Measurements from ENCODE around the gene SLF1.

Gene SLF1

DNA sequence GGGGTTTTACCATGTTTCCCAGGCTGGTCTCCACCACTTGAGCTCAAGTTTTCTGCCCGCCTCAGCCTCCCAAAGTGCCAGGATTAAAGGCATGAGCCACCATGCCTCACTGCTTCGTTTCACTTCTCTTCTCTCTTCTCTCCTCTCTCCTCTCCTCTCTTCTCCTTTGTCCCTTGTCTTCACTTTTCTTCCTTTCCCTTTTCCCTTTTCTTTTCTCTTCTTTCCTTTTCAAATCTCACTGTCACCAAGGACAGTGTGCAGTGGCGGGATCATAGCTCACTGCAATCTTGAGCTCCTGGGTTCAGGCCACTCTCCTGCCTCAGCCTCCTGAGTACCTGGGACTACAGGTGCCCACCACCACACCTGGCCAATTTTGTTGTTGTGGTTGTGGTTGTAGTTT is 49.5 kb downstream of the SLF1 start:
- DNase-seq, result no peak

DNA sequence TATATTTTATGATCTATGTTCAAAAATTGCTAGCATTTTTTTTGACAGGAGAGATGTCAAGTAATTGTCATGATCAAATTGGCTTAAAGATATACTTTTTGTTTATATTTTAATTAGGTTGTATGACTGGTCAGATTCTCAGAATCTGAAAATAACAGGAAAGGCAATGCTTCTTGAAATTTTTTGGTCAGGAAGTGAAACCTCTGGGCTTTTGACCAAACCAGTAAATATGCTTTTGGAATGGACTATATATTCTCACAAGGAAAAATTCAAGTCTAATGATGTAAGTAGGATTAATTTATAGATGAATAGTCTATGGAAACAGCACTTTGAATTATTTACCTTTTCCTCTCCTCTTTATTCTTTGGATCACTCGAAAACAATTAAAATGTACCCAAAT is 52.3 kb downstream of the SLF1 start:
- no peak for DNase-seq

GRCh38 chr5:94672746-94673145 is 54.3 kb downstream of the SLF1 start:
- no peak for DNase-seq

DNA sequence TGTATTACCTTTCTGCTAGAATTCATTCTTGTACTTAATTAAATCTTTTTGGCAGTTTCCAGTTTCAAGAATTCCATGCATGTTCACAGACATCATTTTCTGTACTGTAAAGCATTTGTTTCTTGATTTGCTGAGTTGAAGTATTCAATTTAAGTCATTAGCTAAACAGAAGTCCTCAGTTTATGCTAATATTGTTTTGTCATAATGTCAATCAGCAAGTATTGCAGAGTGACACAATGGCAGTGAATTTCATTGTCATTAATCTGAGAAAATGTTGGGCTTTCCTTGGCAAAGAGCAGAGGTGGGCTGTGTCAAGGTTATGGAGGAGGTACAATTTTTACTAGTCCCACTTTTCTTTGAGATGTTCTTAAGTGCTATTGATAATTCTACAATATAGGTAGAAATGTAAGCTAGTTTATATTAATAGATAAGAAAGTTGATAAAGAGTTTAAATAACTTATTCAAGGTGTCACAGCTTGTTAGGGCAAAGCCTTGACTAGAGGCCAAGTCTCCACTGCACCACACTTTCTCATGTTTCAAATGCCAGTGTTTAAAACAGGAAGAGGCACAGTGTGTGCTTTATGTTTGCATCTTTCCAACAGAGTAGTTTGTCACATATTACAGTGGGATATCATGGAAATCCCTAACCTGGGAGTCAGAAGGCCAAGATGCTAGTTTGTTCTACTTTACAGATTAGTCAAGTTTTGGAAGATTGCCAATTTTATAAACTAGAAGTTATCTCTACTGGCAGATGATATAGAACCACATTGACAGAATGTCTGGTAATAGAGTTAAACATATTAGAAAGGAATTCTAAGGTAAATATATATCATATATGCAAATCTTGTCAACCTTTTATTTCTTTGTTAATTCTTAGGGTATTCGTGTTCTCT is 56.3 kb downstream of the SLF1 start:
- no peak for DNase-seq

DNA sequence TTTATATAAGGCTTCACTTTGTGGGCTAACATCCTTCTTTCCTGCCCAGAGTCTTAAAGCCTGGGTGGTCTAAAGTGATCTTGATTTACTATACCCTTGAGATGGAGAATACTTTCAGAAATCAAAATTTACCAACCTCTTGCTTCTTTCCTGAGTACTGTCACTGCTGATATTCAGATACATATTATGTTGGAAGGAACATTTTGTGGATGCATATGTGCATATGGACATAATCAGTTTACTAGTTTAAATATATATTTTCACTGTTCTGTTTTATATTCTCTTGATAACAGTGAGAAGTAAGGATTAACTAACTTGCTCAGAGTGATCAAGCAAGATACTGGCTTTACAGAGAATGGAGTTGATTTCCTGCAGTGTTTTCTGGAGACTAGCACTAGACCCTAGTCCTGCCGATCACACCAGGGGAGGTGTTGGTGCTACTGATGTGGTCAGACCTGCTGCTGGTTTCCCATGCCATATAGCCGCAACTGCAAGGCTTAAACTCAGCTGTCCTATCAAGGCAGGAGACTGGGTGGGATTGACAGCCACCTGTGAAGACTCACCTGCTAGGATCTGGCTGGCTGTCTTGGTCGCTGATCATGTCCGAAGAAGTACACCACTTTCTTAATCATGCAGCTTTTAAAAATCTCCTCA is 57.6 kb downstream of the SLF1 start:
- DNase-seq, result no peak

DNA sequence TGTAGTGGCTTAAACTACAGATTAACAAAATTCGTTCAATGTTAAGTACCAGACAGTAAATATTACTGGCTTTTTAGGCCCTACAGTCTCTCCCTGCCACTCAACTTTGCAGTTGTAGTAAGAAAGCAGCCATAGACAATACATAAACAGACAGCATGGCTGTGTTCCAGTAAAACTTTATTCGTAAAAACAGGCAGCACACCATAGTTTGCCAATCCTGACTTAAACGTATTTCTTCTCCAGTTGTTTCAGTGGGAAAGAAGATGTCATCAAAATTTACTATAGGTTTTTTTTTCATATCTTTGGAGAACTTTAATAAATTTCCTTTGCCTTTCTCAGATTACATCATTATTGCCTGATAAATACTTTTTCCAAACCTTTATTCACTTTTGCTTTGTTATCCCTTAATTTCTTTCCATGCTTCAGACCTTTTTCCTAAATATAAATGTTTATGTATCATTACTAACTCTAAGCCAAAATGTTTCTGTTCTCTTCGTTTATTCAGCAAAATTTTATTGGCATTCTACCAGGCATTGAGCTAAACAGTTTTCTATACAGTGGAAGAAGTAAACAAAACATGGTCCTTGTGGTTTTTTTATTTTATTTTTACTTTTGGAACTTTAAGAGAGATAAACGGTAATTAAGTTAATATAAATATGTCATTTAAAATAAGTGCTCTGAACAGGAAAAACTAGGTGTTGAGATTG is 64.5 kb downstream of the SLF1 start:
- DNase-seq, result no peak

- no peak for DNase-seq
These were observed 71.4 kb downstream of the SLF1 start for GRCh38 chr5:94689908-94690307.

GRCh38 chr5:94690778-94691177 is 72.3 kb downstream of the SLF1 start:
- DNase-seq, result no peak

GRCh38 chr5:94691291-94691690 is 72.8 kb downstream of the SLF1 start:
- no peak for DNase-seq

- DNase-seq, result no peak
These were observed 73.5 kb downstream of the SLF1 start for GRCh38 chr5:94691949-94692348.

DNA sequence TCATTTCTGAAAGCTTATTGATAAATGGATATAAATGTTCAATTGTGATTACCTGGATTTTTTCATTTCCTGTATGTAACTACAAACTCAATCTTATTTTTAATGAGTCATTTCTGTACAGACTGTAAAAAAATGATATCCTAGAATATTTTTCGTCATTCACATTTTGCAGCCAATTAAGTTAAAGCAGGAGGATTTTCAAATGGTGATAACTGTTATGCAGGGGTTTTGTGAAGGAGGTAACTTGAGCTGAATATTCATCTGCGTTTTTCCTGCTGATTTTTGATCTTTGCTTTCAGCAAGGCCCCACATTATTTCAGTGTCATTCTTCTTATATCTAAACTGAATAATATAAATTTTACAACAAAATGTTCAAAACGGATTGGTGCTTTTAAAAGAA is 74.1 kb downstream of the SLF1 start:
- no peak for DNase-seq

DNA sequence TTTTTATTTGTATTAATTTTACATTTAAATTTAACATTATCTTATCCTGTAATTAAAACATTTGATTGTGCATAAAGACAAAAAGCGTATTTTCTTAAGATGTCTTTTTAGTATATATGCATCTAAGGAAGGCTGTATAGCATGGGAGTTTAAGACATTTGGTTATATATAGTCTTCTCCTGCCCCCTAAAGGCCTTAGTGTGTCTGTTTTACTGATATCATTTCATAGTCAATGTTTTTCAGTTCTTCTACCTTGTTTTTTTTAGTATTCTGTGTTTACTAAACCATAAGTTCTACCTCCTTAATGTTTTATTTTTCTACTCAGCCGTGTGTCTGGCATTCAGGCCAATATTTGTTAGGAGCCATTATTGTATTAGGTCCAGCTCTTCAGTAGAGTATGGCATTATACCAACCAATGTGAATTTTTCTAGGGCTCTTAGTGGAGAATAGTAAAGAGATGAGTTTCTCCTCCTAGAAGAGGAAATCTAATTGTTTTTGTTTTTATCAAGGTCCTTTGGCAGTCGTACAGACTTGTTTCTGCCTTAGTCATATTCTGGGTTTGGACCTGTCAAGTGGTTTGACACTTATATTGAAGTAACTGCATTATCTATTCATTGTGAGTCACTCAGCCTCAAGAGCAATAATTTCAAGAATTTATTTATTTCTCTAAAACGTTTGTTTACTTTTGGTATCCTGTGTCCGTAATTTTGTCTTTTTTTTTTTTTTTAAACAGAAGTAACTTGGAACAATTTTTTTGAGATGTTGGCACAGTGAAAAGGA is 74.8 kb downstream of the SLF1 start:
- no peak for DNase-seq

GRCh38 chr5:94693845-94694370 is 75.4 kb downstream of the SLF1 start:
- DNase-seq, result no peak

DNA sequence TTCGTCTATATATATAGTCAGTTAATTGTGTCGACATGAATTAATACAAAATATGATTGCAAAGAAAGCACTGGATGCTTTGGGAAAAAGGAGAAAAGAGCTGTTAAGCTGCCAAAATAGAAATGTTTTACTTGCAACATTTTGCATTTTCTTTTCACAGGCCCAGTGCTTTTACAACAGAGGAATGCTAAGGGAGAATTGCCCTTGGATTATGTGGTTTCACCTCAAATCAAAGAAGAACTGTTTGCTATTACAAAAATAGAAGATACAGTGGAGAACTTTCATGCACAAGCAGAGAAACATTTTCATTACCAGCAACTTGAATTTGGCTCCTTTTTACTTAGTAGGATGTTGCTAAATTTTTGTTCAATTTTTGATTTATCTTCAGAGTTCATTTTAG is 76.2 kb downstream of the SLF1 start:
- DNase-seq, result no peak

- no peak for DNase-seq
These were observed 79.7 kb downstream of the SLF1 start for GRCh38 chr5:94698197-94698596.

DNA sequence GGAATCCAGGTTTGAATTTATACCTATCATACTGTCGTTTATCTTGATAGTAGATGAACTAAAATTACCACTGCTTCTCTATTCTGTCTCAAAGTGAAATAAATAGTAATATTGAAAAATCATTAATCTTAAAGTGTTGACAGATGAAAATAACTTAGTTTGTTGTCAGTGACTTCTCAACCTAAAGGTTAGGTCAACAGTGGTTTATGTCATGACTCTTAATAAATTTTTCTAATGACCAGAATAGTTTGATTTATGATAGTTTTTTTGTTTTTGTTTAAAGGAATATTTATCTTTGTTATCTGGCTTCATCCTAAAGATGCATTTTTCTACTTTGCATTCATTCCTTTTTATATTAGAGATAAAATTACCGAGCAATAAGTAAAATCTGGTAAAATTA is 81.1 kb downstream of the SLF1 start:
- no peak for DNase-seq

DNA sequence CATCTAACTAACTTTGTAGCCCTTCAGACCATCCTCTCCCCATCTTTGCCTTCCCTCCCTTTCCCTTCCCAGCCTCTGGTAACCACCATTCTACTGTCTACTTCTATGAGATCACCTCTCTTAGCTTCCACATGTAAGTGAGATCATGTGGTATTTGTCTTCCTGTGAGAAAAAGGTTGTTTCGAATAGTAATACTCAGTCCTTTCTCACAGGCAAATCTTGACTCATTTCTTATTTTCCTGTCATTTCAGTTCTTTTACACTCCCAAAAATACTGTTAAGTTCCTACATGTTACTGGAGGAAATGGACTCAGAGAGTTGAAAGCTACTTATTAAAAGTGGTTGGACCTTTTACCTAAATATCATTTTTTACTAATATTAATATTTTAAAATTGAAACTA is 82.1 kb downstream of the SLF1 start:
- DNase-seq, result no peak

GRCh38 chr5:94702729-94703128 is 84.3 kb downstream of the SLF1 start:
- DNase-seq, result no peak

DNA sequence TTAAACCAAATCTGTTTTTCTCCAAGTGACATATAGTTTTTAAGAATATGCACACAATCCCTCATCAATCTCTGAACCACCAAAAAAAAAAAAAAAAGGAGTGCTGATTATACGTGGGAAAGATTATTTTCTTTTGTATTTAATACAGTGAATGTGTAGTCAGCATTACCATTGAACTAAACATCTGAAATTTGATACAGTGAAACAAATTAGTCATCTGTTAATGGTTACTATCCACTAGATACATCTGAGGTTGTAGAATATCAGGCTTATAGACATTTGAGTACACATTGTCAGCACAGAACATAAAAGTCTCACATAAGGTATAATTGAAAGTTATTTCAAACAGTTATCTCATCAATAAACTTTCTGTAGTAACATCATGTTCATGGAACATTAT is 87.0 kb downstream of the SLF1 start:
- DNase-seq, result no peak

DNA sequence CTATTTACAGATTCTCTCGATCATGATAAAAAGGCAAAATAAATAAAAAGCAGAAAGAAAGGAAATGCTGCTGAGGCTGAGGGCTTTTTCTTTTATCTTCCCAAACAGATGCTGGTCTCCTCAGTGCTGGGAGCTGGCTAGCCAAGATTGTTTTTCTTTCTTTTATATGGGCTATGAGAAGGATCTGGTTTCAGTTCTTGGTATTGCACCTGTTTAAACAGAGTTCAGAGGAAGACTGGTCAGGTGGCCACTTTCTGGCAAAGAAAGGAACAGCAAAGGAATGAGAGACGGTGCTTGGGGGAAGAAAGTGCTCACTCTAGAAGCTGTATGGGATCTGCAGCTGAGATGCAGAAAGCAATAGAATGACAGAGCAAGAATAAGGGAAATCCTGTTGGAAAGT is 88.9 kb downstream of the SLF1 start:
- no peak for DNase-seq

- no peak for DNase-seq
These were observed 90.8 kb downstream of the SLF1 start for GRCh38 chr5:94709277-94709676.

GRCh38 chr5:94711785-94712184 is 93.3 kb downstream of the SLF1 start:
- DNase-seq, result no peak

GRCh38 chr5:94715768-94716167 is 97.3 kb downstream of the SLF1 start:
- no peak for DNase-seq

Measured in T-helper 9 cell (primary cell).